GF-D8 (cell line): ENCODE measurements around the gene LGALS9C.
"Not testable (repeated sequence)": the region's sequence is repeated elsewhere in the genome, so short reads cannot be mapped to it uniquely, and the experiment has no call there.

Experiments
- DNase-seq: peaks from one replicate; lab custom pipeline; 2025; lab: John Stamatoyannopoulos, UW

LGALS9C gene

DNA sequence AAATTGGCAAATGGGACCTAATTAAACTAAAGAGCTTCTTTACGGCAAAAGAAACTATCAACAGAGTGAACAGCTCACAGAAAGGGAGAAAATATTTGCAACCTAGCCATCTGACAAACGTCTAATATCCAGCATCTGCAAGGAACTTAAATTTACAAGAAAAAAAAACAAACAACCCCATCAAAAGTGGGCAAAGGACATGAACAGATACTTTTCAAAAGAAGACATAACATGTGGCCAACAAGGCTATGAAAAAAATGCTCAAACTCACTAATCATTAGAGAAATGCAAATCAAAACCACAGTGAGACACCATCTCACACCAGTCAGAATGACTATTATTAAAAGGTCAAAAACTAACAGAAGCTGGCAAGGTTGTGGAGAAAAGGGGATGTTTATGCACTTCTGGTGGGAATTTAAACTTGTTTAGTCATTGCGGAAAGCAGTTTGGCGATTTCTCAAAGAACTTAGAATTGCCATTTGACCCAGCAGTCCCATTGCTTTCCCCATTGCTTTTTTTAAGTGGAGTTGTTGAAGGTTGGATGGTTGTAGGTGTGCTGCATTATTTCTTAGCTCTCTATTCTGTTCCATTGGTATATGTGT, 52.4 kb downstream of the LGALS9C start:
- DNase-seq, result not testable (repeated sequence)

DNA sequence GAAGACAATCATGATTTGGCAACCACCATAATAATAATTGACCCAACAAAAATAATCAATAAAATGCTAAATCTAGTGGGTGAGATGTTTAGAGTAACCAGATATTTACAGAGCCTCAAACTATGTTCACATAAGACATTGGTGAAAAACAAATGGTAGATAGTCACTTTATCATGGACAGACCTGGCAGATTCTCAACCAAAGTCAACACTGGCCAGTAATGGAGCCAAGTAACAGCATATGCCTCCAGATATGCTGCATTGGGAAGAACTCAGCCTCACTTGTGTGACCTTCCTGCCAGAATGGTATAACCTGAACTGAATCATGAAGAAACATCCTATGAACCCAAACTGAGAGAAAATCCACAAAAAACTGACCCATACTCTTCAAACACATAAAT, 53.8 kb downstream of the LGALS9C start:
- not testable (repeated sequence) for DNase-seq

DNA sequence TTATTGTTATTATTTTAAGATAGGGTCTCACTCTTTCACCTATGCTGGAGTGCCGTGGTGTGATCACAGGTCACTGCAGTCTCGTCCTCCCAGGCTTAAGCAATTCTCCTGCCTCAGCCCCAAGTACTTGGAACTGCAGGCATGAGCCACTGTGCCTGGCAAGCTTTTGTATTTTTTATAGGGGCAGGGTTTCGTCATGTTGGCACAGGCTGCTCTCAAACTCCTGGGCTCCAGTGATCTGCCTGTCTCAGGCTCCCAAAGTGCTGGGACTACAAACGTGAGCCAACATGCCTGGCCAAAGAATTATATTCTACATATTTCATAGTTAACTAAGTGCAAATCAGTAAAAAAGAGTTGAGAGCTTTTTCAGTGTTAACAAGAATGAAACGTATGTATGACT, 65.6 kb downstream of the LGALS9C start:
- DNase-seq, result not testable (repeated sequence)

GRCh38 chr17:18542907-18543306, 66.3 kb downstream of the LGALS9C start:
- DNase-seq, result not testable (repeated sequence)
